GM12878 (cell line): ENCODE measurements around the gene OTUB2. TPM values are rescaled to one million over a fixed set of nuclear protein-coding genes. Genes with fewer than 3 reads are reported as not detected.

Source experiments
- ATAC-seq: fragments of 200-7000 bp; cut with Tn5 transposase; 3 replicates; pipeline ENCODE4 v1.9.1; 2020; ENCODE audit warnings: mild to moderate bottlenecking, moderate library complexity
- BruUV-seq: library from RNA; stranded (reverse); fragments of 400-500 nt; replicated peaks from 2 replicates; lab custom pipeline; 2021; lab: Mats Ljungman, UMichigan
- CTCF ChIA-PET: fragments of 300-600 bp; sonication (Branson Sonifier 250); formaldehyde crosslinking; extraction: SDS; loops from one replicate; lab custom pipeline; 2021; ENCODE audit warnings: inconsistent platforms; lab: Yijun Ruan, JAX
- POLR2A ChIA-PET: fragments of 350-600 bp; formaldehyde crosslinking; extraction: SDS; loops from one replicate; lab custom pipeline; 2021; ENCODE audit warnings: inconsistent platforms; lab: Charles Lee
- RAD21 ChIA-PET: fragments of 300-600 bp; sonication (Branson Sonifier 250); formaldehyde crosslinking; loops from one replicate; lab custom pipeline; 2023; ENCODE audit warnings: antibody characterized with exemption; ENCODE audit not compliant: unreplicated experiment; lab: Charles Lee
- SMC1A ChIA-PET: fragments of 300-600 bp; sonication (Branson Sonifier 250); formaldehyde crosslinking; loops from one replicate; lab custom pipeline; 2023; ENCODE audit not compliant: unreplicated experiment, uncharacterized antibody; lab: Charles Lee
- DNase-seq: peaks from one replicate; pipeline ENCODE4 v3.0.0-alpha.2; 2011; ENCODE audit warnings: low read depth, low spot score
- FAIRE-seq: peaks from 3 replicates; lab custom pipeline; 2011; peaks lifted over from hg19 to GRCh38; lab: Jason Lieb, UNC
- H2AFZ ChIP-seq: 2 replicates; pipeline ENCODE4 v1.6.0; 2011; ENCODE audit warnings: low read depth, low read length, control low read depth; ENCODE audit not compliant: control insufficient read depth
- H3K27ac ChIP-seq: 2 replicates; pipeline ENCODE4 v1.5.1; 2011; ENCODE audit warnings: control low read depth; ENCODE audit not compliant: control insufficient read depth, insufficient read depth
- H3K27me3 ChIP-seq, 2 experiments: replicated peaks in 1 of 2; 2 replicates each; pipeline versions ENCODE4 v1.6.0 to v1.6.1; 2011; ENCODE audit warnings: low read length in 1 of 2; ENCODE audit not compliant: control insufficient read depth in 2 of 2, insufficient read depth in 2 of 2
- H3K36me3 ChIP-seq, 2 experiments: 2 replicates each; pipeline ENCODE4 v1.5.1; 2011; ENCODE audit warnings: low read length in 1 of 2; ENCODE audit not compliant: control insufficient read depth in 2 of 2, insufficient read depth in 2 of 2
- H3K4me1 ChIP-seq: 2 replicates; pipeline ENCODE4 v1.6.1; 2011; ENCODE audit warnings: mild to moderate bottlenecking, low read length, moderate library complexity, mixed read lengths; ENCODE audit not compliant: control insufficient read depth, insufficient read depth
- H3K4me2 ChIP-seq: 2 replicates; pipeline ENCODE4 v1.6.0; 2011; ENCODE audit warnings: control low read depth; ENCODE audit not compliant: control insufficient read depth, insufficient read depth
- H3K4me3 ChIP-seq: fragments of 200-600 bp; sonication (generic); 2 replicates; pipeline ENCODE4 v1.5.1; 2016
- H3K79me2 ChIP-seq: 2 replicates; pipeline ENCODE4 v1.6.0; 2011; ENCODE audit warnings: low read length; ENCODE audit not compliant: control insufficient read depth, insufficient read depth
- H3K9ac ChIP-seq: 2 replicates; pipeline ENCODE4 v1.8.0; 2011; ENCODE audit warnings: low read length, control low read depth, mixed read lengths; ENCODE audit not compliant: control insufficient read depth, insufficient read depth
- H3K9me3 ChIP-seq: replicated peaks from 3 replicates; pipeline ENCODE4 v1.5.1; 2011; ENCODE audit warnings: mild to moderate bottlenecking, low read length; ENCODE audit not compliant: control insufficient read depth, insufficient read depth
- H4K20me1 ChIP-seq: 2 replicates; pipeline ENCODE4 v1.6.0; 2011; ENCODE audit not compliant: control insufficient read depth, insufficient read depth
- BRCA1 ChIP-seq: IDR thresholded peaks from 2 replicates; pipeline ENCODE4 v1.6.1; 2011; ENCODE audit warnings: low read depth, low read length, improper control_type of control experiment
- CREB1 ChIP-seq: IDR thresholded peaks from 2 replicates; pipeline ENCODE4 v1.6.1; 2012; ENCODE audit warnings: low read depth, mild to moderate bottlenecking, inconsistent platforms
- ETV6 ChIP-seq, 2 experiments: fragments of 450-650 bp in 1 of 2; IDR thresholded peaks in 1 of 2; conservative IDR thresholded peaks in 1 of 2; 2 replicates each; pipeline ENCODE4 v1.6.1; 2014; ENCODE audit warnings: antibody characterized with exemption in 1 of 2, borderline replicate concordance in 1 of 2, low read depth in 1 of 2, mild to moderate bottlenecking in 1 of 2, moderate library complexity in 1 of 2
- IKZF2 ChIP-seq, 2 experiments: fragments of 450-650 bp; IDR thresholded peaks; 2 replicates each; pipeline ENCODE4 v1.6.1; 2017; ENCODE audit warnings: mild to moderate bottlenecking in 2 of 2, moderate library complexity in 2 of 2
- MTA3 ChIP-seq: IDR thresholded peaks from 2 replicates; pipeline ENCODE4 v1.6.1; 2012; ENCODE audit warnings: low read length, inconsistent platforms, borderline replicate concordance
- NFYA ChIP-seq: IDR thresholded peaks from 2 replicates; pipeline ENCODE4 v1.6.1; 2011; ENCODE audit warnings: low read depth, mild to moderate bottlenecking, low read length, improper control_type of control experiment, borderline replicate concordance
- POLR2A ChIP-seq: IDR thresholded peaks from 2 replicates; pipeline ENCODE4 v1.6.1; 2011; ENCODE audit warnings: low read depth, mild to moderate bottlenecking, low read length
- RBBP5 ChIP-seq: fragments of 200-600 bp; sonication (generic); conservative IDR thresholded peaks from 2 replicates; pipeline ENCODE4 v1.6.1; 2016
- ZZZ3 ChIP-seq: IDR thresholded peaks from 2 replicates; pipeline ENCODE4 v1.6.1; 2011; ENCODE audit warnings: low read depth; ENCODE audit not compliant: control insufficient read depth, insufficient read length
- WGBS: methylation state at CpG from one replicate; pipeline ENCODE4 v1.1.6; 2016; ENCODE audit warnings: low lambda C conversion rate; ENCODE audit not compliant: insufficient replicate concordance, insufficient coverage; ENCODE audit errors: missing lambda C conversion rate; 5-methylcytosine and 5-hydroxymethylcytosine counted together
- in situ Hi-C: fragments of 300-500 bp; cut with MboI; formaldehyde crosslinking; loops from 9 replicates; pipeline ENCODE4 v1.14.3; 2018; ENCODE audit warnings: mixed read lengths
- intact Hi-C: fragments of 100-400 bp; cut with micrococcal nuclease; formaldehyde crosslinking; loops from one replicate; pipeline ENCODE4 v1.14.2; 2022; ENCODE audit not compliant: unreplicated experiment
- polyA plus RNA-seq, 11 experiments: library from polyadenylated mRNA; depleted of rRNA in 4 of 11; unstranded in 6 of 11; stranded (reverse) in 5 of 11; fragments of >200 nt; fragmentation: Nextera tagmentation in 4 of 11; fragmentation: Illumina TruSeq in 1 of 11; extraction: Ambion mirVana in 4 of 11; extraction: Trizol in 1 of 11; gene quantifications; 1 replicate in 1 of 11; 2 replicates in 10 of 11; pipeline versions ENCODE4 v1.2.1 to v1.2.3, GENCODE V29; 2011 to 2016; ENCODE audit warnings: inconsistent platforms in 2 of 11, missing spikeins in 2 of 11, low read depth in 1 of 11
- total RNA-seq, 4 experiments: library from RNA; depleted of rRNA in 3 of 4; stranded (reverse); fragments of >200 nt in 3 of 4; fragmentation: Illumina TruSeq in 1 of 4; extraction: Trizol in 1 of 4; gene quantifications; 2 replicates each; pipeline versions ENCODE4 v1.2.1 to v1.2.3, GENCODE V29; 2013 to 2021

OTUB2 gene
- total and polyA plus RNA-seq, 10 of the 15 experiments (the other 5 are each of a cell fraction or from before 2014, with no cell fraction given), result 0.05 to 0.82 (median 0.43) TPM

DNA sequence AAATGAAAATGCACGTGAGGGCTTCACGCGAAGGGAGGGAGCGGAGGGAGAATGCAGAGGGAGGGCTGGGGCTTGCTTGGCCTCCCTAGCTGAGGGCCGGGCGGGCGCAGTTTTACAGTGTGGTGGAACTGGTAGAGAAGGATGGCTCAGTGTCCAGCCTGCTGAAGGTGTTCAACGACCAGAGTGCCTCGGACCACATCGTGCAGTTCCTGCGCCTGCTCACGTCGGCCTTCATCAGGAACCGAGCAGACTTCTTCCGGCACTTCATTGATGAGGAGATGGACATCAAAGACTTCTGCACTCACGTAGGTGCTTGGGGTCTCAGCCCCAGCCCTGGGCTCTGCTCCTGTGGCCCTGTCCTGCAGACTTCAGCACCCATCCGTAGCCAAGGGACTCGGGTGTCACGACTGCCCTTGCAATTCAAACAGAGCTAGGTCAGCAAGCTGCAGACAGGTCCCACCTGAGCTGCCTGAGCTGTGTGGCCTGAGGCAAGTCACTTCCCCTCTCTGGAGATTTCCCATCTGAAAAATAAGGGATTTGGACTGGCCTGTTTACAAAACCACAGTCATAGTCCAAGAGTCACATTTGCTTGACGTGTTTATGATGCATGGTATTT, 18.4 kb downstream of the OTUB2 start:
- Histone ChIP-seq H2AFZ (no peak overlapping the region), H3K27ac (no peak overlapping the region), H3K79me2 (no peaks in the 10 kb centered on the region), H3K4me1 (no peaks in the 10 kb centered on the region), H4K20me1 (no peaks in the 10 kb centered on the region), H3K36me3 (peaks cover 10 to 15% of the 10 kb centered on the region in 2 experiments; a peak in 3 of 4 replicates), H3K9ac (no peak overlapping the region), H3K4me3 (no peak overlapping the region), H3K27me3 (no peaks in the 10 kb centered on the region)
- ChIA-PET SMC1A (interaction anchor here (0.7 kb wide), 1 partner anchor 190 kb away, joined by 3 read pairs; no protein-coding TSS in a partner anchor), CTCF (interaction anchor here (1.0 to 1.7 kb wide), 2 partner anchors 9 to 87 kb away, joined by 3 read pairs; no protein-coding TSS in a partner anchor), POLR2A (no interaction called here), RAD21 (interaction anchor here (2.6 kb wide), 1 partner anchor 92 kb away, joined by 6 read pairs; no protein-coding TSS in a partner anchor)
- intact Hi-C loops (no loop called here), in situ Hi-C loops (no loop called here)
- FAIRE-seq, result no peak
- BruUV-seq, result no TSS peak
- no peak for ATAC-seq
- 96% methylated on average over 20 of the region's 20 CpGs for WGBS
- no peak for DNase-seq
- TF ChIP-seq POLR2A, result 0 out of 2 replicates have a peak, but pooled peaks have one; percentile 38
- no peak for TF ChIP-seq MTA3
- TF ChIP-seq, all 136 proteins: peak for 1
- Histone ChIP-seq H3K9me3 (no peaks in the 10 kb centered on the region), H3K4me2 (no peak overlapping the region)

- H3K9me3 ChIP-seq, result no peaks in the 10 kb centered on the region
- no TSS peak for BruUV-seq
- in situ Hi-C loops, result no loop called here
- H4K20me1 ChIP-seq, result no peaks in the 10 kb centered on the region
- RAD21 ChIA-PET, result interaction anchor here (2.6 kb wide), 1 partner anchor 92 kb away, joined by 6 read pairs; no protein-coding TSS in a partner anchor
- 92% methylated on average over 8 of the region's 8 CpGs for WGBS
- H3K79me2 ChIP-seq, result no peaks in the 10 kb centered on the region
- no peak overlapping the region for H3K9ac ChIP-seq
- no peak for TF ChIP-seq IKZF2 (IDR thresholded peaks at IDR 0.05)
- TF ChIP-seq NFYA, result no peak
- no peak for TF ChIP-seq BRCA1
- no peak for TF ChIP-seq ZZZ3
- no peak for TF ChIP-seq ETV6 (conservative IDR thresholded peaks at IDR 0.05 in 1 of 2, IDR thresholded peaks at IDR 0.05 in 1 of 2; ENCODE audit: borderline replicate concordance in 1 of 2, low read depth in 1 of 2)
- TF ChIP-seq RBBP5, result no peak
- no peak for TF ChIP-seq CREB1
- TF ChIP-seq, all 136 proteins: peak for 0
- no peak for DNase-seq
- no peak overlapping the region for H3K27ac ChIP-seq
- H3K27me3 ChIP-seq, result no peaks in the 10 kb centered on the region
- SMC1A ChIA-PET, result no interaction called here
- H3K4me2 ChIP-seq, result no peak overlapping the region
- no peak for FAIRE-seq
- POLR2A ChIA-PET, result no interaction called here
- H3K4me1 ChIP-seq, result no peaks in the 10 kb centered on the region
- ATAC-seq, result no peak
- CTCF ChIA-PET, result interaction anchor here (1.0 to 1.7 kb wide), 2 partner anchors 10 to 87 kb away, joined by 3 read pairs; no protein-coding TSS in a partner anchor
- no peak overlapping the region for H2AFZ ChIP-seq
- peaks cover 15 to 17% of the 10 kb centered on the region in 2 experiments; a peak in 3 of 4 replicates for H3K36me3 ChIP-seq
- H3K4me3 ChIP-seq, result no peak overlapping the region
- intact Hi-C loops, result no loop called here
These were observed 19.0 kb downstream of the OTUB2 start for GRCh38 chr14:94045101-94045500.
